A673 (cell line): ENCODE measurements around the gene TSHR. TPM values are rescaled to one million over a fixed set of nuclear protein-coding genes. Genes with fewer than 3 reads are reported as not detected.

Source experiments
- BruUV-seq: library from RNA; stranded (reverse); fragments of 400-500 nt; replicated peaks from 2 replicates; lab custom pipeline; 2021; lab: Mats Ljungman, UMichigan
- CTCF ChIA-PET: fragments of 300-600 bp; sonication (Branson Sonifier 250); formaldehyde crosslinking; loops from one replicate; lab custom pipeline; 2022; ENCODE audit warnings: antibody characterized with exemption; lab: Charles Lee
- POLR2A ChIA-PET: fragments of 300-600 bp; sonication (Branson Sonifier 250); formaldehyde crosslinking; loops from one replicate; lab custom pipeline; 2022; ENCODE audit warnings: antibody characterized with exemption; ENCODE audit not compliant: low non-redundant PET; lab: Charles Lee
- DNase-seq: peaks from one replicate; pipeline ENCODE4 v3.0.0-alpha.2; 2015; ENCODE audit warnings: low spot score
- H3K27ac ChIP-seq: fragments of 200-600 bp; sonication (generic); 2 replicates; pipeline ENCODE4 v1.5.1; 2016; ENCODE audit warnings: mixed run types, low read depth, mild to moderate bottlenecking, mixed read lengths, antibody characterized with exemption, low read length; ENCODE audit not compliant: poor library complexity, severe bottlenecking
- H3K27me3 ChIP-seq: fragments of 200-600 bp; sonication (generic); replicated peaks from 2 replicates; pipeline ENCODE4 v1.6.1; 2017; ENCODE audit warnings: mixed run types, low read depth, mild to moderate bottlenecking, mixed read lengths, antibody characterized with exemption, low read length; ENCODE audit not compliant: insufficient read depth, poor library complexity
- H3K36me3 ChIP-seq: fragments of 200-600 bp; sonication (generic); 2 replicates; pipeline ENCODE4 v1.6.1; 2016; ENCODE audit warnings: mixed run types, mild to moderate bottlenecking, mixed read lengths, antibody characterized with exemption, low read length; ENCODE audit not compliant: insufficient read depth, poor library complexity, severe bottlenecking
- H3K4me1 ChIP-seq: fragments of 200-600 bp; sonication (generic); 2 replicates; pipeline ENCODE4 v1.6.1; 2017; ENCODE audit warnings: mixed run types, mild to moderate bottlenecking, mixed read lengths, antibody characterized with exemption, low read length; ENCODE audit not compliant: insufficient read depth, poor library complexity, severe bottlenecking
- H3K4me3 ChIP-seq: fragments of 200-600 bp; sonication (generic); 2 replicates; pipeline ENCODE4 v1.5.1; 2016; ENCODE audit warnings: low read depth, mixed run types, mild to moderate bottlenecking, mixed read lengths, low read length; ENCODE audit not compliant: poor library complexity, severe bottlenecking
- H3K9me3 ChIP-seq: fragments of 200-600 bp; sonication (generic); 2 replicates; pipeline ENCODE4 v1.6.1; 2016; ENCODE audit warnings: mixed run types, low read depth, mild to moderate bottlenecking, mixed read lengths, antibody characterized with exemption, low read length; ENCODE audit not compliant: poor library complexity, severe bottlenecking
- CTCF ChIP-seq: fragments of 300-800, 200-600 bp; sonication (generic); conservative IDR thresholded peaks from 2 replicates; pipeline ENCODE4 v1.5.1; 2017; ENCODE audit warnings: low read depth, mild to moderate bottlenecking, antibody characterized with exemption, low read length, moderate library complexity, mixed read lengths
- EZH2 ChIP-seq: fragments of 200-600 bp; sonication (generic); IDR thresholded peaks from 2 replicates; pipeline ENCODE4 v1.6.1; 2017; ENCODE audit warnings: borderline replicate concordance, low read depth, mild to moderate bottlenecking, mixed read lengths, antibody characterized with exemption, low read length; ENCODE audit not compliant: poor library complexity, severe bottlenecking
- intact Hi-C: fragments of 100-400 bp; cut with micrococcal nuclease; formaldehyde crosslinking; loops from one replicate; pipeline ENCODE4 v1.10.0; 2022; ENCODE audit not compliant: unreplicated experiment
- total RNA-seq: library from RNA; stranded (reverse); gene quantifications from 2 replicates; pipeline ENCODE4 v1.2.3, GENCODE V29; 2021

The TSHR gene
- total RNA-seq, 1 experiment from 2014 or later, result not detected

- Histone ChIP-seq H3K4me1 (no peaks in the 10 kb centered on the region), H3K27me3 (peaks cover 63% of the 10 kb centered on the region), H3K36me3 (no peaks in the 10 kb centered on the region), H3K4me3 (no peak overlapping the region), H3K27ac (no peak overlapping the region), H3K9me3 (no peaks in the 10 kb centered on the region)
- ChIA-PET CTCF (interaction anchor here (0.9 to 1.3 kb wide), 2 partner anchors 31 kb away, joined by 3 to 6 read pairs; no protein-coding TSS in a partner anchor), POLR2A (no interaction called here)
- no peak for TF ChIP-seq CTCF
- no peak for TF ChIP-seq EZH2
- no TSS peak for BruUV-seq
- intact Hi-C loops, result loop anchor here (10.0 kb wide), 1 partner anchor 509 kb away; no protein-coding TSS in a partner anchor
- no peak for DNase-seq
Measured at GRCh38 chr14:80956102-80956501, 681 bp downstream of the TSHR start.

GRCh38 chr14:80956922-80957321 lies 1.5 kb downstream of the TSHR start:
- CTCF ChIA-PET, result interaction anchor here (0.9 kb wide), 1 partner anchor 30 kb away, joined by 3 read pairs; no protein-coding TSS in a partner anchor
- intact Hi-C loops, result loop anchor here (10.0 kb wide), 1 partner anchor 508 kb away; no protein-coding TSS in a partner anchor
- Histone ChIP-seq H3K4me1 (no peaks in the 10 kb centered on the region), H3K9me3 (no peaks in the 10 kb centered on the region), H3K4me3 (no peak overlapping the region), H3K27ac (no peak overlapping the region), H3K27me3 (peaks cover 57% of the 10 kb centered on the region), H3K36me3 (no peaks in the 10 kb centered on the region)
- POLR2A ChIA-PET, result no interaction called here
- TF ChIP-seq CTCF (no peak), EZH2 (no peak)
- BruUV-seq, result no TSS peak
- DNase-seq, result peak; percentile 42

GRCh38 chr14:80957613-80958012 lies 2.2 kb downstream of the TSHR start:
- no peak for DNase-seq
- BruUV-seq, result no TSS peak
- CTCF ChIA-PET, result no interaction called here
- Histone ChIP-seq H3K4me1 (no peaks in the 10 kb centered on the region), H3K27me3 (peaks cover 57% of the 10 kb centered on the region), H3K27ac (no peak overlapping the region), H3K4me3 (no peak overlapping the region), H3K9me3 (no peaks in the 10 kb centered on the region), H3K36me3 (no peaks in the 10 kb centered on the region)
- intact Hi-C loops, result loop anchor here (10.0 kb wide), 1 partner anchor 507 kb away; no protein-coding TSS in a partner anchor
- TF ChIP-seq EZH2, result no peak
- TF ChIP-seq CTCF, result no peak
- POLR2A ChIA-PET, result interaction anchor here (0.6 kb wide), 1 partner anchor 30 kb away, joined by 7 read pairs; no protein-coding TSS in a partner anchor
